ENCODE measurements around the gene NCMAP.
"Not testable (repeated sequence)": the region's sequence is repeated elsewhere in the genome, so short reads cannot be mapped to it uniquely, and the experiment has no call there.

Gene NCMAP

DNA sequence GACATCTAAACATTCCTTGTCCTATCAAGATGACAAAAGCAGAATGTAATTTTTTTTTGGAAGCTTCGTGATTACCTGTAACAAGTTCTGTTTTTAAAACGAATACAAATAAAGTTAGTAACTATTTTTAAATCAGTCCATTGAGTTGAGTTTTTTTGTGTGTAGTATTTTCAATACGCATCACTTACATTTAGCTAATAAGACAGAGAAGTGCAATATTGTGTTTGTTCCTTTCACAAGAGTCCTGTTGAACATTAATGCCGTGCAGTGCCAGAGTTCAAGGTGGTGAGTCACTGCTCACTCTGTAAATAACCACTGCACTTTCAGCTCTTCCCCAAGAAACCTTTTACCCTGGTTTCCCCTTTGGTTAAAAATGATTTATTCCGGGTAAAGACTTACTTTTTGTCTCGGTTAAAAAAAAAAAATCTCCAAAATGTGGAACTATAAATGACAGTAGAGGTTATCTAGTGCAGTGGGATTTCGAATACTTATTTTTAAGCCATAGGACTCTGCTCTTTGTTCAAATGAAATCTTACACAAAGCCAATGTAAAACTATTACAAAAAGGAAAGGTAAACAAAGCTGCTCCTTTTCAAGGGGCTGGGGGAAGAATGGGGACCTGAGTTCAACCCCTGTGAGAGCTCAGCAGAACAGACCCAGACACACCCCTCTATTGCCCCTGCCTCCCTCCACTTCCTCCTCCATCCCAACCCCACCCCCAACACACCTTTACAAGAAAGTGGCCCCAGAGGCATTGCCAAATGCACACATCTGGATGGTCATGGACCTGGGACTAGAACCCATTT is 14.8 kb upstream of the NCMAP start:
- FAIRE-seq (no peak), DNase-seq (ENCODE audit: insufficient read length, low spot score) (no peak)

GRCh38 chr1:24541711-24542346 is 14.1 kb upstream of the NCMAP start:
- no peak for FAIRE-seq
- DNase-seq (ENCODE audit: insufficient read length, low spot score): no peak

DNA sequence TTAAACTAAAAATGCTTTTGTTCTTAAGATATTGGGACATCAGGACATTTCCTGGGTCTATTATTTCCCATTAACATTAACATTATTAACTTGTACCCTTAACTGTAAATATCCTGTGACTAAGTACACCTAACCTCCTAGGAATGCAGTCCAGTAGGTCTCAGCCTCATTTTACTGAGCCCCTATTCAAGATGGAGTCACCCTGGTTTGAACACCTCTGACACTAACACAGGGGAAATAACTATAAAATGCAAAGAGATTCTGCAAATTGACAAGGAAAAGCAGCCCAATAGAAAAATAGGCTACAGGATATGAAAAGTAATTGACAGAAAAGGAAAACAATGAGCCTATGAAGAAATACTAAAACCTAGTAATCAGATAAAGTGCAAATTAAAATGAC is 11.6 kb upstream of the NCMAP start:
- no peak for DNase-seq (ENCODE audit: insufficient read length, low spot score)
- FAIRE-seq: no peak

GRCh38 chr1:24545662-24546061 is 10.2 kb upstream of the NCMAP start:
- FAIRE-seq (no peak), DNase-seq (ENCODE audit: insufficient read length, low spot score) (no peak)

DNA sequence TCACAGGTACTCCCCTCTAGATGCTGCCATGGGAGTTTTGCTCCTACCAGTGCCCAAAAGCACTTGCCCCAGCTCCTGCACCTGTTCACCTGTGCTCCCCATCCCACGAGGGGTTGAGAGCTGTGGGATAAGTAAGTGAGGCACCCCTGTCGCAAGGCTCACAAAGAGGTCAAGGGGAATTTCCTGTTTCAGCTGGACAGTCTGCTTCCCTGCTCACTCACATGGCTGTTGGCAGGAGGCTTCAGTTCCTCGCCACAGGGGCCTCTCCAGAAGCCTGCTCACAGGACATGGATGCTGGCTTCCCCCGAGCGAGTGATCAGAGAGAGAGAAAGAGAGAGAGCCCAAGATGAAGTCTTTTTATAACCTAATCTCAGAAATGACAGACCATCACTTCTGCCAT is 8.7 kb upstream of the NCMAP start:
- no peak for DNase-seq (ENCODE audit: insufficient read length, low spot score)
- no peak for FAIRE-seq

GRCh38 chr1:24548070-24548469 is 7.8 kb upstream of the NCMAP start:
- DNase-seq (ENCODE audit: insufficient read length, low spot score) (no peak), FAIRE-seq (no peak)

DNA sequence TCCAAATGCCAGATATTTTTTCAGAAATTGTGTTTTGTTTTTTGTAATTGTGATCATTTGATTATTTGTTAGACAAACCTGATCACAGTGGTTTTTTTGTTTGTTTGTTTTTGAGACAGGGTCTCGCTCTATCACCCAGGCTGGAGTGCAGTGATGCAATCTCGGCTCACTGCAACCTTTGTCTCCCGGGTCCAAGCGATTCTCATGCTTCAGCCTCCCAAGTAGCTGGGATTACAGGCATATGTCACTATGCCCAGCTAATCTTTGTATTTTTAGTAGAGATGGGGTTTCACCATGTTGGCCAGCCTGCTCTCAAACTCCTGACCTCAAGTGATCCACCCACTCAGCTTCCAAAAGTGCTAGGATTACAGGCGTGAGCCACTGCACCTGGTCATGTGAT is 6.7 kb upstream of the NCMAP start:
- not testable (repeated sequence) for FAIRE-seq; DNase-seq (ENCODE audit: insufficient read length, low spot score)

- DNase-seq (ENCODE audit: insufficient read length, low spot score) (no peak), FAIRE-seq (no peak)
Observed at GRCh38 chr1:24551290-24551959, 4.5 kb upstream of the NCMAP start.

DNA sequence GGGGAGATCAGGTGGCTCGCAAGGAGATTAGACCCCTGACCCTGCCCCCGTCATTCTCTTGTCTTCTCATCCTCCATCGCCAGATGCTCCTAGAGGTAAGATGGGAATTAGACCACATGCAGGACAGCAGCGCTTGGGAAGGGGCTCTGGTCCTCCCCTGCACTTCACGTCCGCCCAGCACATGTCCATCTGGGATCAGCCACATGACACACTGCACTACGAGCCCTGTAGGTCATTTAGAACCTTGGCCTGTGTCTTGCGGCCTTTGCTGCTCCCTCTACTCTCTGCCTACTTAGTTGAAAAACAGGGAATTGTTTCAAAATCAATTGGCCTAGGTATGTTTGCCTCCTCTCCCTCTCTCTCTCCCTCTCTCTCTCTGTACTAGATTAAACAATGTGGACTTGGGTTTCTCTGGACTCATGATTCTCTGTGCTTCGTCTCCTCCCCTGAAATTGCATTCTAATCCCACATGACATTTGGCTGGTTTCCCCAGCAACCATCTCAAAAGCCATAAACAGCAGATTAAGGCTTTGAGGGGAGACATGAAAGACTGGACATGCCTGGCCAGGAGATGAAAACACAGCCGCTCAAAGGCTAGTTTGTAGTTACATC is 3.8 kb upstream of the NCMAP start:
- DNase-seq (ENCODE audit: insufficient read length, low spot score): no peak

GRCh38 chr1:24553931-24554330 is 2.0 kb upstream of the NCMAP start:
- DNase-seq (ENCODE audit: insufficient read length, low spot score): no peak
- FAIRE-seq: no peak

More for the DNA sequence above, 3.8 kb upstream of the NCMAP start:
- no peak for FAIRE-seq

DNA sequence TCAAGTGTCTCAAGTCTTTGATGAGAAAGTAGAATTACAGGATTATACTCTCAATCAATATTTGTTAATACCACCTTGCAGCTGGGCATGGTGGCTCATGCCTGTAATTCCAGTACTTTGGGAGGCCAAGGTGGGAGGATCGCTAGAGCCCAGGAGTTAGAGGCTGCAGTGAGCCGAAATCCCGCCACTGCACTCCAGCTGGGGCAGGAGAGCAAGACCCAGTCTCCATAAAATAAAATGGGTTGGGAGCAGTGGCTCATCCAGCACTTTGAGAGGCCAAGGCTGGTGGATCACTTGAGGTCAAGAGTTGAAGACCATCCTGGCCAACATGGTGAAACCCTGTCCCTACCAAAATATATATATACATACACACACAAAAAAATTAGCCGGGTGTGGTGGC is 1.2 kb upstream of the NCMAP start:
- FAIRE-seq: no peak

DNA sequence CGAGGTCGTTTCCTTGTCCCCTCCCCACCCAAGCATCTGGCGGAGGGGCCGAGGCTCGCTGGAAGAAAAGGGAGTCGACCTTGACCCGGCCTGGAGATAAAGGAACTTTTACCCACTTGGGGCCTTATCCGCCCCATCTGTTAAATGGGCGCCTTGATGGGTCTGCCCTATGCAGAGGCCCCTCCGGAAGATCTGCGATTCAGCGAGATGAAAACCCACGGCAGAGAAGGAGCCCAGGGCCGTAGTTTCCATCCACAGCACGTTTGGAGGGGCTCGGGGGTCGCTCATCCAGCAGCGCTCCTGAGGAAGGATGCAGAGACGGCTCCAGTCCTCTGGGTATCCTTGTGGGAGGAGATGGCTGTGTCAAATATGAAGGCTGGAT is 518 bp downstream of the NCMAP start:
- DNase-seq (ENCODE audit: insufficient read length, low spot score): no peak
- FAIRE-seq: no peak

More for the DNA sequence above, 1.2 kb upstream of the NCMAP start:
- DNase-seq (ENCODE audit: insufficient read length, low spot score): no peak

DNA sequence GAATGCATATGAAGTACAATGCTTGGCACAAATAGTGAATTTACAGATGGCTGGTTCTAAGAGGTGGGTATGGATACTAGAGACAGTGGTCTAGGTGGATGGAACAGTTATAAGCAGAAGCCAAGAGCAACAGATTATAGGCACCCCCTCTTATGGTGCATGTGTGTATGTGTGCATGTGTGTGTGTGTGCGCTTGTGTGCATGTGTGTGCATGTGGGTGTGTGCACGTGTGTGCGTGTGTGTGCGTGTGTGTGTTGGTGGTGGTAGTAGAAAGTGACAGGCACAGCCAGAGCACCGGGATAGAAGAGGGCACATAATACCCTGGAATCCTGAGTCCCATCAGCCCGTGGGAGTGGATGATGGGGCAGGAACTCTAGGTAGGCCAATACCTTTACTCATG is 1.3 kb downstream of the NCMAP start:
- DNase-seq (ENCODE audit: insufficient read length, low spot score): no peak
- no peak for FAIRE-seq

DNA sequence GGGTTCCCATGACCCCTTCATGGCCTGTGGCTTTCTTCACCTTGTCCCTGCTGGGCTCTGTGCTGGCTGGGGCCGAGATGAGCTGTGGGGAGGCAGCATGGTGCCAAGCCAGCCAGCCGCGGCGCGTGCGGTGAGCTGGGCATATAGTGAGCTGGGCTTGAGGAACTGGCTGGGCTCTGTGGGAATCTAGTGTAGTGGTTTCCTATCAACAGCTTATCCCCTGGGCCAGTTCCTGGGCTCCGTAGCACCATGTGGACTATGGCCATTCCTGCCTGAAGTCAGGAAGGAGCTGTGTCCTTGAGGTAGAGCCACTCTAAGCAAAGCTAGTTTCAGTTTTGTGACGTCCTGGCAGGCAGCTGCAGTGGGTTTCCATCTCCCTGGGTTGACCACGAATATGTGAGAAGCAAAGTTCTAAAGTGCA is 1.8 kb downstream of the NCMAP start:
- DNase-seq (ENCODE audit: insufficient read length, low spot score) (no peak), FAIRE-seq (no peak)

DNA sequence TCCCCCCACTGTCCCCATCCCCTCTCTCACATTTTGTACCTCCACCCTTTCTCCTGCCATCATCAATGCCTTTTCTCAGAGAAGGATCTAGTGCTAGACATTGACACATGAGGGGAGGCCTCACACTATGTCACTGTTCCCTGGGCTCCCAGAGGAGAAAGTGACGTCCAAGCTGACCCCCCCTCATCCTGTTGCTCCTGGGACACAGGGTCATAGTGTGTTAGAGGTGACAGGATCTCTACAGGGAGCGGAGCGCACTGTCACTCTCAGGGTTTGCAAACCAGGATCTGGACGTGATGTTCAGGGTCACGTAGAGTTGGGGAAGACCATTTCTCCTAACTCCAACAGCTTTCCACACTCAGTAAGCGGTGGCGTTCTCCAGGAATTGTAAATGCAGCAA is 2.6 kb downstream of the NCMAP start:
- DNase-seq (ENCODE audit: insufficient read length, low spot score) (no peak), FAIRE-seq (no peak)

DNA sequence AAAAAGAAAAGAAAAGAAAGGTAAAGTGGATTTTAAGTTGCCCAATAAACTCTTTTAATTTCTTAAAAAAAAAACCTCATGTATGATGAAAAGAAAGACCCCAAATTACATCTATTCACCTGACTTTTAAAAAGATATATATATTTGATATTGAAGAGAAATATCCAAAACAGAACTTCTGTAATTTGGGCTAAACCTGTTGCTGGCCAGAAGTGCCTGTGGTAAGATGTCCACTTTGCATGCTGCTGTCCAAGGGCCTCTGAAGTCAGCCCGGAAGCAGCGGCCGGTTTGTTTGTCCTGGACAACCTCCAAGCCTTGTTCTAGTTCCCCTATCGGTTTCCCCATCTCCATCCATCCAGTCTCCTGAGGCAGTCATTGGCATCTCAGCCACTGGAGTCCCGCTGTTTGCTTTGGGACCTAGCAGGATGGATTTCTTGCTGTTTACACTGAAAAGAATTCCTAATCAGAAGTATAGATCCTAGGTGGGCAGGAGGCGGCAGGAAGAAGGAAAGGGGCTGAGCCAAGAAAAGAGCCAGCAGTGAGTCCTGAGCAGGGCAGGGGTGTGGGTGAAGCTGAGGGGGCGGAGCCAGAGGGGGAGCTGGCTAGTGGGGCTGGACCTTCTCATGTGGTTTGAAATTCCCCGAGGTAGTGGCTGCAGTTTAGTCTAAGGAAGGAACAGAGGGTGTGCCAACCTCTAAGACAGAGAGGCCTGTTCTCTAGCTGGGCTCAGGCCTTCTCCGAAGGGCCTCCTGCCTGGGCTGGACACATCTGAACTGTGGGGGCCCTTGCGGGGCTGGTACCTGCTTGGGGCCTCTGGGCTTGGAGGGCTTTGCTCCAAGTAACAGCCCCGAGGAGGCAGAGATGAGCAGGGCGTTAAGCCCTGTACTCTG is 3.3 kb downstream of the NCMAP start:
- DNase-seq (ENCODE audit: insufficient read length, low spot score) (no peak), FAIRE-seq (no peak)

DNA sequence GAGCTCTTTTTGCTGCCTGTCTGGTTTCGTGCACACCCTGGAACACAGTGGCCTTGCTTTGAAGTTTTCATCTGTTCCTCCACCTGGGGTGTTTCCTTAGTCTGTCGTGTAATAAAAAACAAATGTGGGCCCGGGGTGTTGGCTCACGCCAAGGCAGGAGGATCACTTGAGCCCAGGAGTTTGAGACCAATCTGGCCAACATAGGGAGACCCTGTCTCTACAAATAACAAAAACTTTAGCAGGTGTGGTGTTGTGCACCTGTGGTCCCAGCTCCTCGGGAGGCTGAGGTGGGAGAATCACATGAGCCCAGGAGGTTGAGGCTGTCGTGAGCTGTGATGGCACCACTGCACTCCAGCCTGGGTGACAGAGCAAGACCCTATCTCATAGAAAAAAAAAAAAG is 4.5 kb downstream of the NCMAP start:
- DNase-seq (ENCODE audit: insufficient read length, low spot score): no peak
- no peak for FAIRE-seq

DNA sequence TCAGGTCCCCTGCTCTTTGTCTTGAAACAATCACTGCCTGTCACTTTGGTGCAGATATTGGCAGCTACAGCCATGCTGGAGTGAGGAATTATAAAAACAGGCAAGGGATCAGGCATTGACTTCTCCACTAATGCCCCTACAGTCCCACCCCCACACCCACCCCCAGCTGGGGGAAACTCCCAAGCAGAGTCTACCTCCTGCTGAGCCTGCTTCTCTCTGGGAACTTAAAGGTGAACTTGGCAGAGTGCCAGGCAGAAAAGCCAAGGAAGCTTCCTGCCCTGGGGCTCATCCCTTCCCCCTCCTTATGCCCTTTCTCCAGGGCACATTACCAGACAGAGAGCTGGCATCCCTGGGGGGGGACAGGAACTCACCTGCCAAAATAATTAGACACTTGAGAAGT is 6.7 kb downstream of the NCMAP start:
- DNase-seq (ENCODE audit: insufficient read length, low spot score) (no peak), FAIRE-seq (no peak)

DNA sequence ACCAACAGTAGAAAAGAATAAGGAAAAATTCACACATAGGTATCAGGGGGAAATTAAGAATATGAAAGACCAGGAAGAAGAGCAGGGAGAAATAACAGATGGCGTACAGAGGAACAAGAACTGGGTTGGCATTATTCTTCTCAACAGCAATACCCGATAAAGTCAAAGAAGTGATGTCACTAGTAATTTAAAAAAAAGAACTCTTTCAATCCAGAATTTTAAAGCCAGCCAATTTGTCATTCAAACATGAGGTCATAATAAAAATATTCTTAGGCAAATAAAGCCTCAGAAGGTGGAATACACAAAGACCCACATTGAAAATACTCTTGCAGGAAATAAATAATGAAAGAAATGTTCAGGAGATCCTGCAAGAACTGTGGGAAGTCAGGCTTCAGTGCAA is 8.8 kb downstream of the NCMAP start:
- no peak for FAIRE-seq
- DNase-seq (ENCODE audit: insufficient read length, low spot score): no peak

- DNase-seq (ENCODE audit: insufficient read length, low spot score): no peak
Observed at GRCh38 chr1:24566236-24566867, 10.5 kb downstream of the NCMAP start.

More at GRCh38 chr1:24566236-24566867, 10.5 kb downstream of the NCMAP start:
- no peak for FAIRE-seq
